Neural progenitor cell (in vitro differentiated cells): ENCODE measurements around the gene LRFN2. TPM values are rescaled to one million over a fixed set of nuclear protein-coding genes. Genes with fewer than 3 reads are reported as not detected.

ENCODE experiments used
- DNase-seq: peaks from one replicate; pipeline ENCODE4 v3.0.0-alpha.2; 2016; ENCODE audit warnings: low spot score
- H2AFZ ChIP-seq: fragments of 200-600 bp; sonication (generic); replicated peaks from 2 replicates; pipeline ENCODE4 v1.6.1; 2016; ENCODE audit warnings: antibody characterized with exemption
- H3F3A ChIP-seq: fragments of 200-600 bp; sonication (generic); 2 replicates; pipeline ENCODE4 v1.6.1; 2016; ENCODE audit warnings: antibody characterized with exemption, low read depth
- H3K27ac ChIP-seq: fragments of 200-600 bp; sonication (generic); 2 replicates; pipeline ENCODE4 v1.5.1; 2016; ENCODE audit warnings: mild to moderate bottlenecking
- H3K27me3 ChIP-seq: fragments of 200-600 bp; sonication (generic); 2 replicates; pipeline ENCODE4 v1.6.1; 2016; ENCODE audit warnings: mild to moderate bottlenecking, moderate library complexity
- H3K36me3 ChIP-seq: fragments of 200-600 bp; sonication (generic); 2 replicates; pipeline ENCODE4 v1.5.1; 2016
- H3K4me1 ChIP-seq: fragments of 200-600 bp; sonication (generic); 2 replicates; pipeline ENCODE4 v1.6.1; 2016; ENCODE audit warnings: mixed run types
- H3K4me2 ChIP-seq: fragments of 200-600 bp; sonication (generic); 2 replicates; pipeline ENCODE4 v1.6.1; 2016
- H3K4me3 ChIP-seq: fragments of 200-600 bp; sonication (generic); 2 replicates; pipeline ENCODE4 v1.5.1; 2016
- H3K79me2 ChIP-seq: fragments of 200-600 bp; sonication (generic); 2 replicates; pipeline ENCODE4 v1.6.1; 2016; ENCODE audit warnings: low read depth
- H3K9ac ChIP-seq: fragments of 200-600 bp; sonication (generic); 2 replicates; pipeline ENCODE4 v1.6.1; 2016
- H3K9me3 ChIP-seq: fragments of 200-600 bp; sonication (generic); 2 replicates; pipeline ENCODE4 v1.5.1; 2016; ENCODE audit warnings: low read depth
- H4K20me1 ChIP-seq: fragments of 200-600 bp; sonication (generic); 2 replicates; pipeline ENCODE4 v1.6.1; 2016; ENCODE audit warnings: low read depth
- H3K27ac Mint-ChIP-seq: 3 replicates; pipeline ENCODE4 v1.8.0; 2021; ENCODE audit warnings: mixed read lengths
- H3K27me3 Mint-ChIP-seq: 2 replicates; pipeline ENCODE4 v1.8.0; 2022; ENCODE audit warnings: low read depth, mild to moderate bottlenecking, inconsistent platforms, moderate library complexity, mixed read lengths; ENCODE audit not compliant: insufficient read depth
- H3K36me3 Mint-ChIP-seq: 3 replicates; pipeline ENCODE4 v1.8.0; 2021; ENCODE audit warnings: mixed read lengths
- H3K4me1 Mint-ChIP-seq: 3 replicates; pipeline ENCODE4 v1.8.0; 2021; ENCODE audit warnings: mixed read lengths
- H3K4me3 Mint-ChIP-seq: 3 replicates; pipeline ENCODE4 v1.8.0; 2021; ENCODE audit warnings: mild to moderate bottlenecking, moderate library complexity, mixed read lengths
- H3K9me3 Mint-ChIP-seq: 3 replicates; pipeline ENCODE4 v1.8.0; 2020; ENCODE audit warnings: mixed read lengths
- CTCF ChIP-seq: fragments of 200-600 bp; sonication (generic); IDR thresholded peaks from 2 replicates; pipeline ENCODE4 v1.5.1; 2017; ENCODE audit warnings: antibody characterized with exemption, mild to moderate bottlenecking
- EZH2 ChIP-seq: fragments of 200-600 bp; sonication (generic); IDR thresholded peaks from 2 replicates; pipeline ENCODE4 v1.6.1; 2017; ENCODE audit warnings: antibody characterized with exemption, mild to moderate bottlenecking, moderate library complexity
- EZH2phosphoT487 ChIP-seq: fragments of 200-600 bp; sonication (generic); IDR thresholded peaks from 2 replicates; pipeline ENCODE4 v1.6.1; 2017; ENCODE audit warnings: antibody characterized with exemption
- total RNA-seq: library from RNA; depleted of rRNA; stranded (reverse); fragments of >200 nt; gene quantifications from 2 replicates; pipeline ENCODE4 v1.2.3, GENCODE V29; 2015; ENCODE audit warnings: low replicate concordance

Gene LRFN2
- total RNA-seq, 1 donor from 2014 or later, result not detected

GRCh38 chr6:40606526-40606925, 19.4 kb upstream of the LRFN2 start:
- H3K9ac ChIP-seq, result no peak overlapping the region
- no peaks in the 10 kb centered on the region for H3K9me3 ChIP-seq
- H3F3A ChIP-seq, result no peaks in the 10 kb centered on the region
- Mint-ChIP-seq H3K9me3 (no peaks in the 10 kb centered on the region), H3K27ac (no peak overlapping the region), H3K4me3 (no peak overlapping the region), H3K36me3 (no peaks in the 10 kb centered on the region), H3K27me3 (peaks cover 5% of the 10 kb centered on the region), H3K4me1 (no peaks in the 10 kb centered on the region)
- H3K4me3 ChIP-seq, result no peak overlapping the region
- H4K20me1 ChIP-seq, result no peaks in the 10 kb centered on the region
- H3K79me2 ChIP-seq, result no peaks in the 10 kb centered on the region
- H3K27me3 ChIP-seq, result peaks cover 26% of the 10 kb centered on the region
- no peak for TF ChIP-seq EZH2
- no peak for TF ChIP-seq EZH2phosphoT487
- TF ChIP-seq CTCF, result no peak
- H3K4me2 ChIP-seq, result no peak overlapping the region
- H3K36me3 ChIP-seq, result no peaks in the 10 kb centered on the region
- no peaks in the 10 kb centered on the region for H3K4me1 ChIP-seq
- H2AFZ ChIP-seq, result no peak overlapping the region
- no peak for DNase-seq
- no peak overlapping the region for H3K27ac ChIP-seq

GRCh38 chr6:40604082-40604481, 16.9 kb upstream of the LRFN2 start:
- H3K4me1 Mint-ChIP-seq, result no peaks in the 10 kb centered on the region
- H4K20me1 ChIP-seq, result peaks cover 4% of the 10 kb centered on the region

GRCh38 chr6:40599555-40599954, 12.4 kb upstream of the LRFN2 start:
- H3K79me2 ChIP-seq, result no peaks in the 10 kb centered on the region
- TF ChIP-seq EZH2phosphoT487, result no peak
- peak; percentile 28 for TF ChIP-seq EZH2
- TF ChIP-seq CTCF, result no peak
- no peak overlapping the region for H3K27ac Mint-ChIP-seq
- H3K27me3 Mint-ChIP-seq, result peaks cover 5% of the 10 kb centered on the region
- peak; percentile 77 for DNase-seq
- H3K27me3 ChIP-seq, result peaks cover 74% of the 10 kb centered on the region
- H3F3A ChIP-seq, result no peaks in the 10 kb centered on the region
- H2AFZ ChIP-seq, result no peak overlapping the region
- no peak overlapping the region for H3K4me2 ChIP-seq
- H3K4me3 ChIP-seq, result no peak overlapping the region
- no peaks in the 10 kb centered on the region for H3K4me1 ChIP-seq
- H3K9ac ChIP-seq, result no peak overlapping the region
- H3K9me3 ChIP-seq, result no peaks in the 10 kb centered on the region
- no peaks in the 10 kb centered on the region for H3K36me3 ChIP-seq
- H4K20me1 ChIP-seq, result peaks cover 6% of the 10 kb centered on the region
- H3K9me3 Mint-ChIP-seq, result no peaks in the 10 kb centered on the region
- no peak overlapping the region for H3K27ac ChIP-seq
- H3K36me3 Mint-ChIP-seq, result no peaks in the 10 kb centered on the region
- no peak overlapping the region for H3K4me3 Mint-ChIP-seq
- no peaks in the 10 kb centered on the region for H3K4me1 Mint-ChIP-seq

More at GRCh38 chr6:40604082-40604481, 16.9 kb upstream of the LRFN2 start:
- Histone ChIP-seq H3K4me3 (no peak overlapping the region), H3K36me3 (no peaks in the 10 kb centered on the region), H3K9me3 (no peaks in the 10 kb centered on the region), H3F3A (no peaks in the 10 kb centered on the region), H3K9ac (no peak overlapping the region), H2AFZ (no peak overlapping the region), H3K27me3 (peaks cover 42% of the 10 kb centered on the region), H3K4me2 (no peak overlapping the region), H3K79me2 (no peaks in the 10 kb centered on the region), H3K4me1 (no peaks in the 10 kb centered on the region), H3K27ac (no peak overlapping the region)
- Mint-ChIP-seq H3K9me3 (no peaks in the 10 kb centered on the region), H3K27me3 (peaks cover 6% of the 10 kb centered on the region), H3K27ac (no peak overlapping the region), H3K36me3 (no peaks in the 10 kb centered on the region), H3K4me3 (no peak overlapping the region)
- no peak for DNase-seq
- no peak for TF ChIP-seq EZH2
- TF ChIP-seq CTCF, result no peak
- no peak for TF ChIP-seq EZH2phosphoT487
